Type B pancreatic cell (in vitro differentiated cells): Measurements from ENCODE around the gene AFF3. TPM values are rescaled to one million over a fixed set of nuclear protein-coding genes. Genes with fewer than 3 reads are reported as not detected.

Experiments used
- DNase-seq: peaks from one replicate; pipeline ENCODE4 v3.0.0; 2021; ENCODE audit warnings: mixed read lengths; ENCODE audit not compliant: unreplicated experiment; ENCODE audit errors: extremely low spot score
- H3K27ac Mint-ChIP-seq: 2 replicates; pipeline ENCODE4 v1.8.0; 2021; ENCODE audit warnings: mild to moderate bottlenecking, mixed read lengths
- H3K27me3 Mint-ChIP-seq: 2 replicates; pipeline ENCODE4 v1.8.0; 2021; ENCODE audit warnings: mixed read lengths
- H3K36me3 Mint-ChIP-seq: 2 replicates; pipeline ENCODE4 v1.8.0; 2021; ENCODE audit warnings: mixed read lengths
- H3K4me1 Mint-ChIP-seq: one replicate; pipeline ENCODE4 v1.8.0; 2021; ENCODE audit warnings: mixed read lengths; ENCODE audit not compliant: unreplicated experiment
- H3K4me3 Mint-ChIP-seq: 2 replicates; pipeline ENCODE4 v1.8.0; 2021; ENCODE audit warnings: mild to moderate bottlenecking, mixed read lengths
- H3K9me3 Mint-ChIP-seq: 2 replicates; pipeline ENCODE4 v1.8.0; 2021; ENCODE audit warnings: mixed read lengths
- total RNA-seq: library from RNA; stranded (reverse); gene quantifications from 2 replicates; pipeline ENCODE4 v1.2.1, GENCODE V29; 2021; ENCODE audit warnings: low replicate concordance
- TF ChIP-seq, protein P1 (sequence below): fragments of 200-600 bp; sonication (generic); conservative IDR thresholded peaks from 2 replicates; pipeline ENCODE4 v1.5.0; 2021; ENCODE audit warnings: antibody characterized with exemption, mild to moderate bottlenecking

AFF3 gene
- total RNA-seq, 1 donor from 2014 or later: 29.2 TPM

DNA sequence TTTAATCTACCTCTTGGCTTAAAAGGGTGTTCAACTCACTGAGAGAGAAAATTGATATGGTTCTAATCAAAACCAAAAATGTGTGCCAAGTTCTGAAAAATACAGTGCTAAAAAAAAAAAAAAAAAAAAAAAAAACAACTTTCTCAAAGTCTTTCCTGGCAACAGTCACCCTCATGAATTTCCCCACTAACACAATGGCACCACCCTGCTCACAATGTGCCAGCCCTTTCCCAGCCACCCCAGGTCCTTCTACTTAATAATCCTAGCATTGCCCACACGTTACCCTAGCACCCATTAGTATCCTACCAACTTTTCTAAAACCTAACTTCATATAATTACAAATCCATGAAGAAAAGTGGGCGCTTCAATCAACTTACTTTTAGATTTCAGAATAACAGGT, 106.4 kb downstream of the AFF3 start:
- Mint-ChIP-seq H3K4me1 (peaks cover 5% of the 10 kb centered on the region), H3K4me3 (no peak overlapping the region), H3K9me3 (peaks cover 5% of the 10 kb centered on the region), H3K27ac (no peak overlapping the region), H3K36me3 (peaks cover 4% of the 10 kb centered on the region), H3K27me3 (peaks cover 9% of the 10 kb centered on the region)
- no peak for DNase-seq
- TF ChIP-seq, protein P1, sequence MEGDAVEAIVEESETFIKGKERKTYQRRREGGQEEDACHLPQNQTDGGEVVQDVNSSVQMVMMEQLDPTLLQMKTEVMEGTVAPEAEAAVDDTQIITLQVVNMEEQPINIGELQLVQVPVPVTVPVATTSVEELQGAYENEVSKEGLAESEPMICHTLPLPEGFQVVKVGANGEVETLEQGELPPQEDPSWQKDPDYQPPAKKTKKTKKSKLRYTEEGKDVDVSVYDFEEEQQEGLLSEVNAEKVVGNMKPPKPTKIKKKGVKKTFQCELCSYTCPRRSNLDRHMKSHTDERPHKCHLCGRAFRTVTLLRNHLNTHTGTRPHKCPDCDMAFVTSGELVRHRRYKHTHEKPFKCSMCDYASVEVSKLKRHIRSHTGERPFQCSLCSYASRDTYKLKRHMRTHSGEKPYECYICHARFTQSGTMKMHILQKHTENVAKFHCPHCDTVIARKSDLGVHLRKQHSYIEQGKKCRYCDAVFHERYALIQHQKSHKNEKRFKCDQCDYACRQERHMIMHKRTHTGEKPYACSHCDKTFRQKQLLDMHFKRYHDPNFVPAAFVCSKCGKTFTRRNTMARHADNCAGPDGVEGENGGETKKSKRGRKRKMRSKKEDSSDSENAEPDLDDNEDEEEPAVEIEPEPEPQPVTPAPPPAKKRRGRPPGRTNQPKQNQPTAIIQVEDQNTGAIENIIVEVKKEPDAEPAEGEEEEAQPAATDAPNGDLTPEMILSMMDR: no peak

DNA sequence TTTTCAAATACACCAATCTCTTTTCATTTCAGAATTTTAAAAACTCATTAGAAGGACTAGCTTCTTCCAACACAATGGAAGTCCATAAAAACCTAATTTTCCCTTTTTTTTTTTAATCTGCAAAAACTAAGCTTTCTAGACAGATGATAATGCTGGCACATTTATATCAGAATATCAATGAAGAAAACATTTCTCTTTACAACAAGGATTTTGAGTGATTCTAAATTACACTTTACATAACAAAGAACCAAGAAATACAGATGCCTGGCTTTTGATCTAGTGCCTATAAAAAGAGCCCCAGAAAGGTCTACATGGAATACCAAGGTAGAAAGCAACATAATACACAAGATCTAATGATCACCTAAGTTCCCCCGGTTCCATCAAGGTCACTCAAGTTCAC, 108.0 kb downstream of the AFF3 start:
- TF ChIP-seq, protein P1: no peak
- H3K27me3 Mint-ChIP-seq: peaks cover 9% of the 10 kb centered on the region
- no peak overlapping the region for H3K27ac Mint-ChIP-seq
- H3K4me1 Mint-ChIP-seq: no peaks in the 10 kb centered on the region
- no peak for DNase-seq
- no peak overlapping the region for H3K4me3 Mint-ChIP-seq
- H3K36me3 Mint-ChIP-seq: peaks cover 3% of the 10 kb centered on the region
- H3K9me3 Mint-ChIP-seq: peaks cover 5% of the 10 kb centered on the region

DNA sequence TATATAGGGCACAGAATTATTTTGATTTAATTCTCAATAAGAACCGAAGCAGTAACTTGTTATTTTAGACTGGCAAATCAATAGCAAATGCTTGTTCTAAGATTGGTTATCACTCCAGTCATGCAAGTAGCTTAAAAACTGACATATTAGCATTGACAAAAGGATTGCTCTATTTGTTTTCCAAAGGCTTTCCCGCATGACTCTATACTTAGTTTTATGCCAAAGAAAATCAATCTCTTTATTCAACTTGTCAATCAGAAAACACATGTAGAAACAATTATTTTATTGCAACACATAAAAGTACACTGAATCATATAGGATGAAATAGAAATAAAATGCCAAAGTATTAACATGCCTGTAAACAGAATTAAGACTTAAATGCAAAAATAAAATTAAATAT, 108.4 kb downstream of the AFF3 start:
- peaks cover 5% of the 10 kb centered on the region for H3K9me3 Mint-ChIP-seq
- no peak overlapping the region for H3K4me3 Mint-ChIP-seq
- H3K27ac Mint-ChIP-seq: no peak overlapping the region
- no peaks in the 10 kb centered on the region for H3K4me1 Mint-ChIP-seq
- H3K27me3 Mint-ChIP-seq: peaks cover 9% of the 10 kb centered on the region
- peaks cover 3% of the 10 kb centered on the region for H3K36me3 Mint-ChIP-seq
- DNase-seq: no peak
- TF ChIP-seq, protein P1: no peak

DNA sequence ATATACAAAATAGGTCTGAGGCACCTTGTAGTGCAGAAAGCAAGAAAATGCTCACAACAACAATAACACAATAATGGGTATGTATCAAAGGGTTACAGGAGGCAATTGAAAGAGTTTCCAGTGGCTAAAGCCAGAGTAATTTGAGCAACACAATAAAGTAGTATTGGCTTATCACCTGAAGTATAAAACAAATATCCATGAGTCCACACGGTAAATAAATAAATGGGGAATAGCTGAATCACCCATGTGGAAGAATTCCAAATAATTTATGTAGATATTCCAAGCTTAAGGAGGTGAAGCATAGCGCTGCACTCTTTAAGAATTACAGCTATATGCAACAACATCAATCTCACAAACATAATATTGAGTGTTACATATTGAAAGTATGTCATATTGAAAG, 110.8 kb downstream of the AFF3 start:
- Mint-ChIP-seq H3K36me3 (peaks cover 3% of the 10 kb centered on the region), H3K27me3 (peaks cover 9% of the 10 kb centered on the region), H3K4me1 (no peaks in the 10 kb centered on the region), H3K4me3 (no peak overlapping the region), H3K9me3 (peaks cover 5% of the 10 kb centered on the region), H3K27ac (no peak overlapping the region)
- TF ChIP-seq, protein P1: no peak
- no peak for DNase-seq

DNA sequence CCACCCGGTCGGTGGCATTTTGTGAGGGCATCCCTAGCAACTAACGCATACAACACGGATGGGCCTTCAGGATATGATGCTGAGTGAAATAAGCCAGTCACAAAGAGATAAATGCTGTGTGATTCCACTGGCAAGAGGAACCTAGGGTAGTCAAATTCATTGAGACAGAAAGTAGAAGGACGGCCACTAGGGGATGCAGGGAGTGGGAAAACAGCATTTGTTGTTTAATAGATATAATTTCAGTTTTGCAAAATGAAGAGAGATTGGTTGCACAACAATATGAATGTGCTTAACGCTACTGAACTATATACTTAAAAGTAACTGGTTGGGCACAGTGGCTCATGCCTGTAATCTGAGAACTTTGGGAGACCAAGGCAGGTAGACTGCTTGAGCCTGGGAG, 112.9 kb downstream of the AFF3 start:
- peaks cover 5% of the 10 kb centered on the region for H3K9me3 Mint-ChIP-seq
- no peak overlapping the region for H3K4me3 Mint-ChIP-seq
- H3K27me3 Mint-ChIP-seq: peaks cover 10% of the 10 kb centered on the region
- H3K36me3 Mint-ChIP-seq: peaks cover 14% of the 10 kb centered on the region
- no peak overlapping the region for H3K27ac Mint-ChIP-seq
- TF ChIP-seq, protein P1: peak; percentile 36
- no peak for DNase-seq
- H3K4me1 Mint-ChIP-seq: no peaks in the 10 kb centered on the region

DNA sequence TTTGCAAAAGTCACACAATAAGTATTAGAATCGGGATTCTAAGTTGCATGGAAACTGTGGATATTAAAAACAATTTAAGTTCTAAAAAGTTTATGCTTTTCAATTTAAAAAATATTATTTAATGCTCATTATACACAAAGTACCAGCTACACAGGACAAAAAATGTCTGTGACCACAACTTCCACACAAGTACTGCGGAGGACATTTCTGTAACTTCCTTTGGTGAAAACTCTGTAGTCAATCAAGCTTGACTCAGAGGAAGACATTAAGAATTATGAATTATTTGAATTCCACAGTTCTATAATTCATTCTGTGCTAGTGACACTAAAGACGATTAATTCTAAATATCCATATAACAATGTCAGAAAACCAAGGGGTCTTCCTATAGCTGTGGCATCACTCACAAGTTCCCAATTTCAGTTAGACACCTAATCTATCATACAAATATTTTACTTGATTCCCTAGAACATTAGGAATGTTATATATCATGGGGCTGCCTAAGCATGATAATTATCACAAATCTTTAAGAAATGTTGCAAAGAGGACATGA, 120.5 kb downstream of the AFF3 start:
- Mint-ChIP-seq H3K27me3 (peaks cover 20% of the 10 kb centered on the region), H3K4me3 (no peak overlapping the region), H3K36me3 (peaks cover 11% of the 10 kb centered on the region), H3K27ac (no peak overlapping the region), H3K4me1 (peaks cover 19% of the 10 kb centered on the region), H3K9me3 (no peaks in the 10 kb centered on the region)
- DNase-seq: no peak
- TF ChIP-seq, protein P1: no peak
